OCI-M2 (cell line): ENCODE measurements around the gene TMEM239.

Experiments
- DNase-seq: peaks from one replicate; lab custom pipeline; 2025; ENCODE audit not compliant: unreplicated experiment; lab: John Stamatoyannopoulos, UW

TMEM239 gene

GRCh38 chr20:2846698-2847097, 30.5 kb downstream of the TMEM239 start:
- no peak for DNase-seq

GRCh38 chr20:2847802-2848201, 31.6 kb downstream of the TMEM239 start:
- DNase-seq = no peak

- no peak for DNase-seq
Observed at GRCh38 chr20:2849529-2849928, 33.4 kb downstream of the TMEM239 start.

- DNase-seq = no peak
Observed at GRCh38 chr20:2851086-2851485, 34.9 kb downstream of the TMEM239 start.

- DNase-seq = no peak
Observed at GRCh38 chr20:2858591-2858990, 42.4 kb downstream of the TMEM239 start.

GRCh38 chr20:2859330-2860121, 43.4 kb downstream of the TMEM239 start:
- no peak for DNase-seq

- no peak for DNase-seq
Observed at GRCh38 chr20:2864626-2865025, 48.5 kb downstream of the TMEM239 start.

- no peak for DNase-seq
Observed at GRCh38 chr20:2865101-2865500, 48.9 kb downstream of the TMEM239 start.

- DNase-seq = no peak
Observed at GRCh38 chr20:2865630-2866029, 49.5 kb downstream of the TMEM239 start.

GRCh38 chr20:2866236-2866635, 50.1 kb downstream of the TMEM239 start:
- DNase-seq = no peak

- DNase-seq = no peak
Observed at GRCh38 chr20:2867081-2867864, 51.1 kb downstream of the TMEM239 start.
